H9 (cell line): ENCODE results near the gene ITGA2. TPM values are rescaled to one million over a fixed set of nuclear protein-coding genes. Genes with fewer than 3 reads are reported as not detected.

ENCODE experiments used
- DNase-seq: peaks from one replicate; pipeline ENCODE4 v3.0.0-alpha.2; 2017
- H2AFZ ChIP-seq: one replicate; pipeline ENCODE4 v1.6.1; 2013; ENCODE audit warnings: mild to moderate bottlenecking, low read length, control low read depth, moderate library complexity
- H2AK5ac ChIP-seq: 2 replicates; pipeline ENCODE4 v1.6.1; 2013; ENCODE audit warnings: low read length, control low read depth, mixed read lengths; ENCODE audit not compliant: insufficient read length
- H2BK120ac ChIP-seq: one replicate; pipeline ENCODE4 v1.6.1; 2013; ENCODE audit warnings: low read depth, mild to moderate bottlenecking, low read length, control low read depth, inconsistent platforms; ENCODE audit not compliant: poor library complexity, severe bottlenecking
- H2BK12ac ChIP-seq: 2 replicates; pipeline ENCODE4 v1.6.1; 2013; ENCODE audit warnings: low read length, control low read depth, mixed read lengths, low read depth; ENCODE audit not compliant: insufficient read length
- H2BK15ac ChIP-seq: 2 replicates; pipeline ENCODE4 v1.6.1; 2013; ENCODE audit warnings: low read depth, low read length, control low read depth
- H2BK20ac ChIP-seq: one replicate; pipeline ENCODE4 v1.6.1; 2013; ENCODE audit warnings: low read depth, mild to moderate bottlenecking, low read length, control low read depth, inconsistent platforms; ENCODE audit not compliant: poor library complexity, severe bottlenecking
- H2BK5ac ChIP-seq: 2 replicates; pipeline ENCODE4 v1.6.1; 2013; ENCODE audit warnings: low read length, control low read depth, mixed read lengths; ENCODE audit not compliant: insufficient read length
- H3K14ac ChIP-seq: 2 replicates; pipeline ENCODE4 v1.6.1; 2013; ENCODE audit warnings: low read length, control low read depth; ENCODE audit not compliant: insufficient read depth
- H3K18ac ChIP-seq: 2 replicates; pipeline ENCODE4 v1.6.1; 2013; ENCODE audit warnings: low read depth, mild to moderate bottlenecking, mixed read lengths, low read length, control low read depth; ENCODE audit not compliant: insufficient read length
- H3K23ac ChIP-seq: 2 replicates; pipeline ENCODE4 v1.6.1; 2013; ENCODE audit warnings: low read length, control low read depth, mixed read lengths, low read depth; ENCODE audit not compliant: insufficient read length
- H3K23me2 ChIP-seq: 2 replicates; pipeline ENCODE4 v1.6.1; 2013; ENCODE audit warnings: low read depth, mild to moderate bottlenecking, mixed read lengths, low read length, control low read depth; ENCODE audit not compliant: insufficient read length, poor library complexity, severe bottlenecking
- H3K27ac ChIP-seq: 2 replicates; pipeline ENCODE4 v1.5.1; 2013; ENCODE audit warnings: low read length, control low read depth, mixed read lengths, low read depth; ENCODE audit not compliant: insufficient read length
- H3K27me3 ChIP-seq: 2 replicates; pipeline ENCODE4 v1.6.1; 2013; ENCODE audit warnings: low read length, control low read depth, inconsistent platforms; ENCODE audit not compliant: insufficient read depth
- H3K4ac ChIP-seq: 2 replicates; pipeline ENCODE4 v1.6.1; 2013; ENCODE audit warnings: low read depth, mild to moderate bottlenecking, control low read depth, inconsistent platforms, low read length, moderate library complexity
- H3K4me1 ChIP-seq: 2 replicates; pipeline ENCODE4 v1.6.1; 2013; ENCODE audit warnings: low read length, control low read depth, inconsistent platforms; ENCODE audit not compliant: insufficient read depth
- H3K4me2 ChIP-seq: 2 replicates; pipeline ENCODE4 v1.6.1; 2013; ENCODE audit warnings: low read length, control low read depth, mixed read lengths; ENCODE audit not compliant: insufficient read length, insufficient read depth
- H3K56ac ChIP-seq: 2 replicates; pipeline ENCODE4 v1.6.1; 2013; ENCODE audit warnings: low read depth, mild to moderate bottlenecking, mixed read lengths, low read length, control low read depth; ENCODE audit not compliant: insufficient read length
- H3K79me1 ChIP-seq: 2 replicates; pipeline ENCODE4 v1.6.1; 2013; ENCODE audit warnings: low read depth, mild to moderate bottlenecking, moderate library complexity, low read length, control low read depth, inconsistent platforms; ENCODE audit not compliant: insufficient read depth, poor library complexity, severe bottlenecking
- H3K79me2 ChIP-seq: 2 replicates; pipeline ENCODE4 v1.6.1; 2013; ENCODE audit warnings: low read length, control low read depth, inconsistent platforms; ENCODE audit not compliant: insufficient read depth
- H3K9ac ChIP-seq: 2 replicates; pipeline ENCODE4 v1.6.1; 2013; ENCODE audit warnings: low read length, control low read depth, mixed read lengths; ENCODE audit not compliant: insufficient read length; ENCODE audit errors: extremely low read depth
- H3K9me3 ChIP-seq: one replicate; pipeline ENCODE4 v1.6.1; 2013; ENCODE audit warnings: low read depth, low read length, inconsistent platforms; ENCODE audit not compliant: control insufficient read depth
- H3T11ph ChIP-seq: one replicate; pipeline ENCODE4 v1.6.1; 2013; ENCODE audit warnings: mild to moderate bottlenecking, low read length, control low read depth, inconsistent platforms
- H4K20me1 ChIP-seq: one replicate; pipeline ENCODE4 v1.6.1; 2013; ENCODE audit not compliant: control insufficient read depth, insufficient read length, insufficient read depth
- H4K5ac ChIP-seq: 2 replicates; pipeline ENCODE4 v1.6.1; 2013; ENCODE audit warnings: low read depth, mild to moderate bottlenecking, mixed read lengths, low read length, control low read depth; ENCODE audit not compliant: insufficient read length
- H4K8ac ChIP-seq: replicated peaks from 2 replicates; pipeline ENCODE4 v1.6.1; 2013; ENCODE audit warnings: low read length, control low read depth, mixed read lengths, low read depth; ENCODE audit not compliant: insufficient read length
- H4K91ac ChIP-seq: 2 replicates; pipeline ENCODE4 v1.6.1; 2013; ENCODE audit warnings: low read depth, mild to moderate bottlenecking, moderate library complexity, mixed read lengths, low read length, control low read depth; ENCODE audit not compliant: insufficient read length
- H3K27ac Mint-ChIP-seq, 3 experiments: 2 replicates in 2 of 3; 3 replicates in 1 of 3; pipeline ENCODE4 v1.8.0; 2020 to 2021; ENCODE audit warnings: mixed read lengths in 3 of 3, mild to moderate bottlenecking in 1 of 3, moderate library complexity in 1 of 3
- H3K27me3 Mint-ChIP-seq: 2 replicates; pipeline ENCODE4 v1.8.0; 2021; ENCODE audit warnings: low read depth, mild to moderate bottlenecking, moderate library complexity, mixed read lengths
- H3K36me3 Mint-ChIP-seq, 3 experiments: 2 replicates in 2 of 3; 3 replicates in 1 of 3; pipeline ENCODE4 v1.8.0; 2020 to 2021; ENCODE audit warnings: low read depth in 3 of 3, mixed read lengths in 3 of 3; ENCODE audit not compliant: insufficient read depth in 1 of 3
- H3K4me1 Mint-ChIP-seq, 2 experiments: 2 replicates each; pipeline ENCODE4 v1.8.0; 2020; ENCODE audit warnings: mixed read lengths in 2 of 2
- H3K4me3 Mint-ChIP-seq, 2 experiments: 2 replicates in 1 of 2; 3 replicates in 1 of 2; pipeline ENCODE4 v1.8.0; 2020 to 2021; ENCODE audit warnings: mild to moderate bottlenecking in 2 of 2, mixed read lengths in 2 of 2, moderate library complexity in 1 of 2
- H3K9me3 Mint-ChIP-seq, 2 experiments: 2 replicates in 1 of 2; 3 replicates in 1 of 2; pipeline ENCODE4 v1.8.0; 2020; ENCODE audit warnings: mild to moderate bottlenecking in 2 of 2, mixed read lengths in 2 of 2, moderate library complexity in 1 of 2
- CTCF ChIP-seq: fragments of 200-600 bp; sonication (generic); conservative IDR thresholded peaks from 3 replicates; pipeline ENCODE4 v1.8.0; 2021; ENCODE audit warnings: antibody characterized with exemption, mild to moderate bottlenecking
- WGBS: extraction: QIAGEN DNeasy Blood & Tissue Kit; methylation state at CpG from one replicate; pipeline ENCODE4 v1.1.7; 2013; ENCODE audit warnings: missing lambda C conversion rate, low lambda C conversion rate, mixed read lengths; ENCODE audit not compliant: insufficient read length; ENCODE audit errors: extremely low coverage; 5-methylcytosine and 5-hydroxymethylcytosine counted together
- total RNA-seq: library from RNA; stranded (reverse); gene quantifications from 2 replicates; pipeline ENCODE4 v1.2.1, GENCODE V29; 2021

Gene ITGA2
- total RNA-seq, 1 experiment from 2014 or later, result 3.0 TPM

- Histone ChIP-seq H2BK120ac (no peak overlapping the region), H3K18ac (no peak overlapping the region), H2BK5ac (no peak overlapping the region), H2BK15ac (no peak overlapping the region), H3K23ac (no peak overlapping the region), H3T11ph (no peak overlapping the region), H3K4me1 (no peaks in the 10 kb centered on the region), H3K9me3 (no peaks in the 10 kb centered on the region), H4K8ac (no peak overlapping the region), H3K14ac (no peak overlapping the region), H3K79me1 (no peaks in the 10 kb centered on the region), H2BK20ac (no peak overlapping the region), H4K91ac (no peak overlapping the region), H4K5ac (no peak overlapping the region), H3K23me2 (no peaks in the 10 kb centered on the region), H3K56ac (no peak overlapping the region), H4K20me1 (no peaks in the 10 kb centered on the region), H2AK5ac (no peak overlapping the region), H3K4ac (no peak overlapping the region), H2AFZ (no peak overlapping the region), H3K27ac (no peak overlapping the region), H3K27me3 (no peaks in the 10 kb centered on the region), H3K79me2 (no peaks in the 10 kb centered on the region), H3K4me2 (no peak overlapping the region), H2BK12ac (no peak overlapping the region), H3K9ac (no peak overlapping the region)
- H3K9me3 Mint-ChIP-seq, result no peaks in the 10 kb centered on the region
- no peaks in the 10 kb centered on the region for H3K4me1 Mint-ChIP-seq
- H3K4me3 Mint-ChIP-seq, result no peak overlapping the region
- DNase-seq, result peak; percentile 46
- H3K36me3 Mint-ChIP-seq, result no peaks in the 10 kb centered on the region
- peak; percentile 85 for TF ChIP-seq CTCF
- no peaks in the 10 kb centered on the region for H3K27me3 Mint-ChIP-seq
- no peak overlapping the region for H3K27ac Mint-ChIP-seq
- WGBS, result no CpG with 5 or more reads among the region's 1 CpG
These were observed 40.6 kb upstream of the ITGA2 start for GRCh38 chr5:52948418-52949076.
